Left ventricle myocardium inferior (tissue), 1 donor: ENCODE measurements around the gene BCAS1. TPM values are rescaled to one million over a fixed set of nuclear protein-coding genes. Genes with fewer than 3 reads are reported as not detected.

Experiments
- DNase-seq: peaks from one replicate; pipeline ENCODE4 v3.0.0-alpha.2; 2020
- H3K27ac ChIP-seq: fragments of 200-600 bp; replicated peaks from 2 replicates; pipeline ENCODE4 v1.8.0; 2021
- H3K27me3 ChIP-seq: fragments of 200-600 bp; 2 replicates; pipeline ENCODE4 v1.8.0; 2021; ENCODE audit warnings: low read depth
- H3K36me3 ChIP-seq: fragments of 200-600 bp; 2 replicates; pipeline ENCODE4 v1.8.0; 2021
- H3K4me1 ChIP-seq: fragments of 200-600 bp; 2 replicates; pipeline ENCODE4 v1.8.0; 2021
- H3K4me3 ChIP-seq: fragments of 200-600 bp; 2 replicates; pipeline ENCODE4 v1.8.0; 2021; ENCODE audit warnings: mild to moderate bottlenecking, moderate library complexity
- H3K9me3 ChIP-seq: fragments of 200-600 bp; replicated peaks from 2 replicates; pipeline ENCODE4 v1.8.0; 2021
- CTCF ChIP-seq: fragments of 200-600 bp; IDR thresholded peaks from 2 replicates; pipeline ENCODE4 v1.8.0; 2021; ENCODE audit warnings: antibody characterized with exemption, mild to moderate bottlenecking, borderline replicate concordance
- intact Hi-C: fragments of 100-400 bp; cut with micrococcal nuclease; formaldehyde crosslinking; loops from one replicate; pipeline ENCODE4 v1.11.0; 2022
- total RNA-seq: library from RNA; stranded (reverse); fragmentation: NEBNext Ultra II Directional; extraction: Animal tissue kit (Norgen Biotek cat#: 25700); gene quantifications from one replicate; pipeline ENCODE4 v1.2.1, GENCODE V29; 2021
- donor health status: DM: no; HTN: yes; CAD: no; lungs with severe emphysema.

Gene BCAS1
- total RNA-seq, 1 donor from 2014 or later = not detected

DNA sequence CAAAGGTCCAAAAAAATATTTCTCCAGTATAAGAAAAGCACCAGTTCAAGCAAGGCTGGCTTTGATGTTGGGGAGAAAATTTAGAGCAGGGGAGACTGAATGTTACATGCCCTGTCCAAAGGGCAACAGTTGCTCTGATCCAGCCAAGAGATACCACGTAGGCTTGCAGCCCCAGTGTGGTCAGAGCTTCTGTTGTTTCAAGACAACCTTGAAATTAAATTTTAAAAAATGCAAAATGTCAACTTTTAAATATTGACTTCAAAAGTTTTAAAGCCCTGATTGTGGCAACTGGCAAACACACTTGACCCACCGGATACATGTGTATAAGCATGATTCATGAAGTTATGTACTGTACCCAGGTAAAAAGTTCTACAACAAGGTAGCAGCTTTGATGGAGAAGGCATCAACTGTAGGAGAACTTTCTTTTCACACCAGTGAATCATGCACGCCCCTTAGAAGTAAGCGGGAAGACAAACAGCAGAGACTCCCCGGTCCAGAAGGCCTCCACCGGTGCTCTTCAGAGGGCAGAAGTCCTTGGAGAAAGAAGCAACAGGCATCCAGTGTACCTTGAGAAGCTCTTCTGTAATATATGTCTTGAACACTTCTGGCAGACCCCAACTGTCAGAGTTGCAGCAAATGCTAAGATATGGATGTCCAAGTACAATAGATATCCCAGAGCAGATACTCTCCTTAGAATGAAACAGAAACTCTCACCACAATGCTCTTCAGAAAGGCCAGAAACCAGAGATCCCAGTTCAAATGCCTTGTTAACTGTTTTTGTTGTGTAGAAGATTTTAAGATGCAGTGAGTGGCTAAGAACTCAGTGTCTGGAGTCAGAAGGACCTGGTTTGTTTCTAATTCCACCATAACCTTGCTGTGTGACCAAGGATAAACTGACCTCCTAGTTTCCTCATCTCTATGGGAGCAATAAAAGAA lies 115.4 kb downstream of the BCAS1 start:
- intact Hi-C loops = no loop called here
- H3K9me3 ChIP-seq = peaks cover 12% of the 10 kb centered on the region
- H3K36me3 ChIP-seq = no peaks in the 10 kb centered on the region
- no peak overlapping the region for H3K27ac ChIP-seq
- peaks cover 6% of the 10 kb centered on the region for H3K4me1 ChIP-seq
- H3K27me3 ChIP-seq = peaks cover 8% of the 10 kb centered on the region
- H3K4me3 ChIP-seq = no peak overlapping the region
- no peak for TF ChIP-seq CTCF
- DNase-seq = no peak

- TF ChIP-seq CTCF = no peak
- no peak overlapping the region for H3K4me3 ChIP-seq
- peaks cover 12% of the 10 kb centered on the region for H3K9me3 ChIP-seq
- no peak overlapping the region for H3K27ac ChIP-seq
- H3K36me3 ChIP-seq = no peaks in the 10 kb centered on the region
- peaks cover 16% of the 10 kb centered on the region for H3K4me1 ChIP-seq
- no peaks in the 10 kb centered on the region for H3K27me3 ChIP-seq
- intact Hi-C loops = no loop called here
- no peak for DNase-seq
Observed at GRCh38 chr20:53952528-53953096, 117.8 kb downstream of the BCAS1 start.

- Histone ChIP-seq H3K4me3 (no peak overlapping the region), H3K27ac (no peak overlapping the region), H3K36me3 (no peaks in the 10 kb centered on the region), H3K9me3 (peaks cover 5% of the 10 kb centered on the region), H3K27me3 (no peaks in the 10 kb centered on the region), H3K4me1 (peaks cover 16% of the 10 kb centered on the region)
- intact Hi-C loops = no loop called here
- DNase-seq = no peak
- TF ChIP-seq CTCF = no peak
Observed at GRCh38 chr20:53950578-53950977, 119.8 kb downstream of the BCAS1 start.

GRCh38 chr20:53950031-53950430 lies 120.4 kb downstream of the BCAS1 start:
- H3K9me3 ChIP-seq = peaks cover 5% of the 10 kb centered on the region
- no peak overlapping the region for H3K27ac ChIP-seq
- no peak for DNase-seq
- no peaks in the 10 kb centered on the region for H3K36me3 ChIP-seq
- no peak overlapping the region for H3K4me3 ChIP-seq
- no peaks in the 10 kb centered on the region for H3K27me3 ChIP-seq
- TF ChIP-seq CTCF = no peak
- peaks cover 16% of the 10 kb centered on the region for H3K4me1 ChIP-seq
- intact Hi-C loops = no loop called here

GRCh38 chr20:53949319-53949839 lies 121.0 kb downstream of the BCAS1 start:
- no peak overlapping the region for H3K27ac ChIP-seq
- H3K4me3 ChIP-seq = no peak overlapping the region
- TF ChIP-seq CTCF = no peak
- H3K4me1 ChIP-seq = peaks cover 16% of the 10 kb centered on the region
- DNase-seq = peak; percentile 36
- intact Hi-C loops = loop anchor here (10.0 kb wide), 1 partner anchor 115 kb away; no protein-coding TSS in a partner anchor
- peaks cover 5% of the 10 kb centered on the region for H3K9me3 ChIP-seq
- H3K36me3 ChIP-seq = no peaks in the 10 kb centered on the region
- H3K27me3 ChIP-seq = no peaks in the 10 kb centered on the region
